GM23338 (cell line): ENCODE measurements around the gene CTNNA2. TPM values are rescaled to one million over a fixed set of nuclear protein-coding genes. Genes with fewer than 3 reads are reported as not detected.
A peak's percentile ranks its signal among the peaks of the same experiment; 100 is the strongest.

Experiments used
- ATAC-seq: fragments of 200-7000 bp; cut with Tn5 transposase; 3 replicates; pipeline ENCODE4 v1.9.1; 2020
- DNase-seq: peaks from one replicate; pipeline ENCODE4 v3.0.0-alpha.2; 2015; ENCODE audit warnings: low spot score
- H2AFZ ChIP-seq: fragments of 200-600 bp; sonication (generic); 2 replicates; pipeline ENCODE4 v1.8.0; 2016; ENCODE audit warnings: antibody characterized with exemption, mild to moderate bottlenecking, moderate library complexity
- H3F3A ChIP-seq: fragments of 200-600 bp; sonication (generic); replicated peaks from 2 replicates; pipeline ENCODE4 v1.8.0; 2017; ENCODE audit warnings: antibody characterized with exemption, mixed run types, low read depth
- H3K27ac ChIP-seq: fragments of 200-600 bp; sonication (generic); 2 replicates; pipeline ENCODE4 v1.6.1; 2016; ENCODE audit warnings: low read depth
- H3K27me3 ChIP-seq: fragments of 200-600 bp; sonication (generic); 2 replicates; pipeline ENCODE4 v1.8.0; 2016; ENCODE audit warnings: mild to moderate bottlenecking, mixed run types, moderate library complexity; ENCODE audit not compliant: insufficient read depth
- H3K36me3 ChIP-seq: fragments of 200-600 bp; sonication (generic); 2 replicates; pipeline ENCODE4 v1.8.0; 2016; ENCODE audit warnings: mild to moderate bottlenecking; ENCODE audit not compliant: insufficient read depth
- H3K4me1 ChIP-seq: fragments of 200-600 bp; sonication (generic); 2 replicates; pipeline ENCODE4 v1.8.0; 2016; ENCODE audit warnings: mild to moderate bottlenecking, moderate library complexity; ENCODE audit not compliant: insufficient read depth
- H3K4me2 ChIP-seq: fragments of 200-600 bp; sonication (generic); 2 replicates; pipeline ENCODE4 v1.7.1; 2017; ENCODE audit warnings: mixed run types
- H3K4me3 ChIP-seq: fragments of 200-600 bp; sonication (generic); 2 replicates; pipeline ENCODE4 v1.6.1; 2016; ENCODE audit warnings: mixed run types
- H3K79me2 ChIP-seq: fragments of 200-600 bp; sonication (generic); replicated peaks from 2 replicates; pipeline ENCODE4 v1.8.0; 2017; ENCODE audit warnings: mild to moderate bottlenecking; ENCODE audit not compliant: insufficient read depth
- H3K9me2 ChIP-seq: fragments of 200-600 bp; sonication (generic); 2 replicates; pipeline ENCODE4 v1.8.0; 2017; ENCODE audit not compliant: insufficient read depth
- H4K20me1 ChIP-seq: fragments of 200-600 bp; sonication (generic); replicated peaks from 2 replicates; pipeline ENCODE4 v1.8.0; 2017; ENCODE audit warnings: mild to moderate bottlenecking; ENCODE audit not compliant: insufficient read depth
- H3K27ac Mint-ChIP-seq: 2 replicates; pipeline ENCODE4 v1.8.0; 2020; ENCODE audit warnings: inconsistent platforms, mild to moderate bottlenecking, moderate library complexity, mixed read lengths
- H3K27me3 Mint-ChIP-seq: 3 replicates; pipeline ENCODE4 v1.8.0; 2022; ENCODE audit warnings: low read depth, mild to moderate bottlenecking, moderate library complexity, mixed read lengths, inconsistent platforms; ENCODE audit not compliant: insufficient read depth, poor library complexity
- H3K36me3 Mint-ChIP-seq: 3 replicates; pipeline ENCODE4 v1.8.0; 2021; ENCODE audit warnings: low read depth, mild to moderate bottlenecking, inconsistent platforms, moderate library complexity, mixed read lengths
- H3K4me1 Mint-ChIP-seq: 3 replicates; pipeline ENCODE4 v1.8.0; 2020; ENCODE audit warnings: mild to moderate bottlenecking, inconsistent platforms, mixed read lengths
- H3K4me3 Mint-ChIP-seq: 3 replicates; pipeline ENCODE4 v1.8.0; 2021; ENCODE audit warnings: moderate library complexity, mild to moderate bottlenecking, inconsistent platforms, mixed read lengths
- H3K9me3 Mint-ChIP-seq: 3 replicates; pipeline ENCODE4 v1.8.0; 2020; ENCODE audit warnings: moderate library complexity, mild to moderate bottlenecking, inconsistent platforms, mixed read lengths
- CREB1 ChIP-seq: fragments of 250-450 bp; sonication (Bioruptor Pico); IDR thresholded peaks from 2 replicates; pipeline ENCODE4 v1.5.0; 2020; ENCODE audit warnings: low read depth, mild to moderate bottlenecking, moderate library complexity
- CTCF ChIP-seq, 2 experiments: fragments of 200-600 bp in 1 of 2; sonication (generic) in 1 of 2; conservative IDR thresholded peaks; 2 replicates each; pipeline versions ENCODE4 v1.5.1 to v1.6.1; 2016 to 2017; ENCODE audit warnings: antibody characterized with exemption in 2 of 2, low read depth in 2 of 2, mild to moderate bottlenecking in 2 of 2, moderate library complexity in 1 of 2
- ETS1 ChIP-seq: IDR thresholded peaks from 2 replicates; pipeline ENCODE4 v1.6.1; 2016; ENCODE audit warnings: antibody characterized with exemption
- EZH2 ChIP-seq: fragments of 200-600 bp; sonication (generic); IDR thresholded peaks from one replicate; pipeline ENCODE4 v1.8.0; 2017; ENCODE audit warnings: antibody characterized with exemption, mild to moderate bottlenecking, low read depth; ENCODE audit not compliant: unreplicated experiment
- EZH2phosphoT487 ChIP-seq: fragments of 200-600 bp; sonication (generic); IDR thresholded peaks from one replicate; pipeline ENCODE4 v1.8.1; 2018; ENCODE audit warnings: antibody characterized with exemption; ENCODE audit not compliant: unreplicated experiment
- JUNB ChIP-seq: IDR thresholded peaks from one replicate; pipeline ENCODE4 v1.6.1; 2016; ENCODE audit warnings: antibody characterized with exemption; ENCODE audit not compliant: unreplicated experiment
- NANOG ChIP-seq: IDR thresholded peaks from 2 replicates; pipeline ENCODE4 v1.6.1; 2016; ENCODE audit warnings: antibody characterized with exemption, borderline replicate concordance
- POLR2AphosphoS5 ChIP-seq: IDR thresholded peaks from 2 replicates; pipeline ENCODE4 v1.6.1; 2016; ENCODE audit warnings: antibody characterized with exemption, low read depth
- REST ChIP-seq: IDR thresholded peaks from one replicate; pipeline ENCODE4 v1.6.1; 2018; ENCODE audit warnings: antibody characterized with exemption; ENCODE audit not compliant: unreplicated experiment
- STAT1 ChIP-seq: IDR thresholded peaks from one replicate; pipeline ENCODE4 v1.6.1; 2016; ENCODE audit warnings: antibody characterized with exemption; ENCODE audit not compliant: unreplicated experiment
- ZNF114 ChIP-seq: fragments of 250-450 bp; sonication (Bioruptor Pico); IDR thresholded peaks from 2 replicates; pipeline ENCODE4 v1.5.0; 2020; ENCODE audit warnings: mild to moderate bottlenecking, moderate library complexity
- ZNF331 ChIP-seq: fragments of 250-450 bp; sonication (Bioruptor Pico); IDR thresholded peaks from 2 replicates; pipeline ENCODE4 v1.5.0; 2020; ENCODE audit warnings: low read depth, mild to moderate bottlenecking, moderate library complexity
- microRNA-seq: library from miRNA; unstranded; fragments of <30 nt; microRNA quantifications from one replicate; pipeline ENCODE4, GENCODE V29; 2017
- polyA plus RNA-seq: library from polyadenylated mRNA; unstranded; fragments of >200 nt; fragmentation: Nextera tagmentation; extraction: Ambion mirVana; gene quantifications from 2 replicates; pipeline ENCODE4 v1.2.1, GENCODE V29; 2016
- small RNA-seq: library from RNA; depleted of rRNA; stranded (forward); fragments of <200 nt; gene quantifications from one replicate; pipeline ENCODE3, GENCODE V24; 2014; ENCODE audit warnings: low replicate concordance
- total RNA-seq: library from RNA; depleted of rRNA; stranded (reverse); fragments of >200 nt; shearing (Covaris generic); gene quantifications from 2 replicates; pipeline ENCODE4 v1.2.3, GENCODE V29; 2014

CTNNA2 gene
- total and polyA plus RNA-seq, 2 experiments from 2014 or later = 6.4 to 15.6 TPM

GRCh38 chr2:80689106-80689505, 1176.3 kb downstream of the CTNNA2 start:
- DNase-seq = no peak
- Histone ChIP-seq H3K36me3 (no peaks in the 10 kb centered on the region), H3K4me1 (0 out of 2 replicates have a peak, but pooled peaks cover 3% of the 10 kb centered on the region), H3K4me3 (no peak overlapping the region), H3K79me2 (no peaks in the 10 kb centered on the region), H2AFZ (no peak overlapping the region), H4K20me1 (no peaks in the 10 kb centered on the region), H3K27ac (no peak overlapping the region), H3K4me2 (no peak overlapping the region), H3F3A (no peaks in the 10 kb centered on the region), H3K27me3 (no peaks in the 10 kb centered on the region), H3K9me2 (peaks cover 17% of the 10 kb centered on the region)
- H3K4me1 Mint-ChIP-seq = peaks cover 6% of the 10 kb centered on the region; the same call in 2 of the 3 replicates
- 0 out of 2 replicates have a peak overlapping the region, but pooled peaks have one; percentile 27 for H3K27ac Mint-ChIP-seq
- no peak for ATAC-seq
- no peak overlapping the region for H3K4me3 Mint-ChIP-seq
- peaks cover 4% of the 10 kb centered on the region; the same call in 1 of the 3 replicates for H3K9me3 Mint-ChIP-seq
- peaks cover 3% of the 10 kb centered on the region for H3K27me3 Mint-ChIP-seq
- no peaks in the 10 kb centered on the region; the same call in 2 of the 3 replicates for H3K36me3 Mint-ChIP-seq
- TF ChIP-seq POLR2AphosphoS5 (no peak), REST (no peak), ZNF331 (CRISPR knock-in tag) (no peak), CREB1 (CRISPR knock-in tag) (no peak), STAT1 (no peak), EZH2phosphoT487 (no peak), ZNF114 (CRISPR knock-in tag) (no peak), JUNB (no peak), CTCF (conservative IDR thresholded peaks at IDR 0.05; ENCODE audit: low read depth in 2 of 2) (no peak), NANOG (no peak), ETS1 (no peak), EZH2 (no peak)

Small RNA genes within 50 kb of the gene (microRNA-seq; reads per million reads assigned to microRNA genes)
- gene MIR4264 (not detected), gene MIR8080 (not detected)

Small RNA genes within 50 kb of the gene (small RNA-seq; reads per million reads assigned to genes)
- gene MIR4264 (not detected), gene MIR8080 (not detected), gene RNU6-561P (not detected)
